ENCODE measurements around the gene NKX1-2. TPM values are rescaled to one million over a fixed set of nuclear protein-coding genes. Genes with fewer than 3 reads are reported as not detected.

NKX1-2 gene
- total RNA-seq, 1 experiment from 2014 or later: 3.4 TPM

DNA sequence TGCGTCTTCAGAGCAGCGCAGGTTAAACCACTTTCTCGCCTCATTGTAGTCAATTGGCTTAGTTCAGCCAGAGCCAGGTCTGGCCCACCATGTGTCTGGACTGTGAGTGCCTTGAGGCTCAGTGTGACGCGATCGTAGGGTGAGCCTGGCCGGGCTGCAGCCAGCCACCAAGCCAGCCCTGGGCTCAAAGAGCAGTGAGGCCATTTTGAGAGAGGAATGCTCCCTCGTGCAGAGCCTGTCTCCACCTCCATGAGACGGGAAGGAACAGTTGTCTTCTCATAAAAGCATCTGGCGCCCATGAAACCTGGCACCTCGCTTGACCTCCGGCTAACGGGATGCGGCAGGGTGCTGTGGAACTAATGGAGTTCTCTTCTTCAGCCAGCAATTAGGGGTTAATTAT, 46.3 kb upstream of the NKX1-2 start:
- RAD21 ChIA-PET (ENCODE audit: low non-redundant PET in 1 of 2, low total read pairs in 2 of 2, uncharacterized antibody in 2 of 2, unreplicated experiment in 2 of 2): no interaction called here

More for the DNA sequence above, 46.3 kb upstream of the NKX1-2 start:
- TF ChIP-seq, protein P1, sequence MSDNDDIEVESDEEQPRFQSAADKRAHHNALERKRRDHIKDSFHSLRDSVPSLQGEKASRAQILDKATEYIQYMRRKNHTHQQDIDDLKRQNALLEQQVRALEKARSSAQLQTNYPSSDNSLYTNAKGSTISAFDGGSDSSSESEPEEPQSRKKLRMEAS (IDR thresholded peaks at IDR 0.05): no peak
- no peak for TF ChIP-seq YY1 (IDR thresholded peaks at IDR 0.05; ENCODE audit: extremely low read depth, insufficient replicate concordance, low read depth, low read length)
- no peak for TF ChIP-seq POLR2AphosphoS5 (IDR thresholded peaks at IDR 0.05; ENCODE audit: low read depth, low read length)
- TF ChIP-seq SIN3A (IDR thresholded peaks at IDR 0.05; ENCODE audit: low read depth): no peak
- TF ChIP-seq ELF1 (IDR thresholded peaks at IDR 0.05; ENCODE audit: borderline replicate concordance, low read depth): no peak
- no peak for TF ChIP-seq POLR2A (IDR thresholded peaks at IDR 0.05; ENCODE audit: borderline replicate concordance, extremely low read depth, insufficient read depth, insufficient read length)
- TF ChIP-seq SRF (IDR thresholded peaks at IDR 0.05; ENCODE audit: low read depth): no peak
- TF ChIP-seq TCF7L2 (IDR thresholded peaks at IDR 0.05; ENCODE audit: borderline replicate concordance, extremely low read depth, insufficient read depth, insufficient read length): no peak
- no peak for TF ChIP-seq ZBTB33 (IDR thresholded peaks at IDR 0.05; ENCODE audit: extremely low read depth, insufficient replicate concordance, low read length)
- no peak for TF ChIP-seq ZFX (IDR thresholded peaks at IDR 0.05)
- no peak for TF ChIP-seq ATF3 (IDR thresholded peaks at IDR 0.05)
- TF ChIP-seq SP1 (IDR thresholded peaks at IDR 0.05; ENCODE audit: low read depth): no peak
- CTCF ChIA-PET: no interaction called here
- Histone ChIP-seq H3K9me2 (ENCODE audit: insufficient read depth) (no peaks in the 10 kb centered on the region), H3K79me2 (ENCODE audit: insufficient read depth, low read length) (no peaks in the 10 kb centered on the region), H3K9ac (ENCODE audit: low read length) (no peak overlapping the region), H3K4me2 (ENCODE audit: low read length) (no peak overlapping the region), H2AFZ (ENCODE audit: low read depth, low read length, poor library complexity, severe bottlenecking) (no peak overlapping the region), H4K20me1 (ENCODE audit: insufficient read depth) (no peaks in the 10 kb centered on the region), H3K9me3 (ENCODE audit: control insufficient read depth in 1 of 2, insufficient read depth in 1 of 2, low read depth in 1 of 2, low read length in 2 of 2) (peaks cover 0 to 4% of the 10 kb centered on the region in 2 experiments; a peak in 1 of 4 replicates), H3K36me3 (ENCODE audit: control insufficient read depth in 1 of 2, insufficient read depth in 2 of 2, low read length in 2 of 2) (peaks cover 0 to 9% of the 10 kb centered on the region in 2 experiments; a peak in 2 of 4 replicates), H3K4me1 (ENCODE audit: control insufficient read depth in 1 of 2, insufficient read depth in 2 of 2, low read length in 2 of 2) (no peaks in the 10 kb centered on the region), H3K4me3 (replicated peaks in 1 of 2; ENCODE audit: low read depth in 1 of 2, low read length in 2 of 2) (no peak overlapping the region), H3K27ac (ENCODE audit: low read depth, low read length) (no peak overlapping the region), H3K27me3 (ENCODE audit: insufficient read depth, low read length) (no peaks in the 10 kb centered on the region)
- BruUV-seq (replicated peaks): no TSS peak
- intact Hi-C loops (cut with micrococcal nuclease): no loop called here
- no peak for DNase-seq (ENCODE audit: low read depth, low spot score)
- ATAC-seq: no peak
- POLR2A ChIA-PET: no interaction called here
